Measurements from ENCODE around the gene PDE4B. TPM values are rescaled to one million over a fixed set of nuclear protein-coding genes. Genes with fewer than 3 reads are reported as not detected.
A peak's percentile ranks its signal among the peaks of the same experiment; 100 is the strongest.

PDE4B gene
- total RNA-seq, 1 donor from 2014 or later = 0.57 TPM

GRCh38 chr1:66294707-66295370, 502.1 kb downstream of the PDE4B start:
- H3K27me3 Mint-ChIP-seq (ENCODE audit: low read depth) = no peaks in the 10 kb centered on the region
- H3K9me3 Mint-ChIP-seq (ENCODE audit: low read depth) = no peaks in the 10 kb centered on the region
- TF ChIP-seq CTCF (IDR thresholded peaks at IDR 0.05) = no peak
- no peaks in the 10 kb centered on the region for H3K36me3 Mint-ChIP-seq (ENCODE audit: low read depth)
- peaks cover 7% of the 10 kb centered on the region for H3K4me1 Mint-ChIP-seq (ENCODE audit: low read depth)
- no peak overlapping the region for H3K4me3 Mint-ChIP-seq (ENCODE audit: unreplicated experiment)
- H3K27ac Mint-ChIP-seq (ENCODE audit: unreplicated experiment) = peak overlapping the region; percentile 37
- DNase-seq (ENCODE audit: low spot score) = no peak

GRCh38 chr1:66295803-66296202, 503.1 kb downstream of the PDE4B start:
- no peaks in the 10 kb centered on the region for H3K27me3 Mint-ChIP-seq (ENCODE audit: low read depth)
- H3K4me1 Mint-ChIP-seq (ENCODE audit: low read depth) = peaks cover 7% of the 10 kb centered on the region
- TF ChIP-seq CTCF (IDR thresholded peaks at IDR 0.05) = no peak
- H3K27ac Mint-ChIP-seq (ENCODE audit: unreplicated experiment) = no peak overlapping the region
- no peak overlapping the region for H3K4me3 Mint-ChIP-seq (ENCODE audit: unreplicated experiment)
- no peaks in the 10 kb centered on the region for H3K9me3 Mint-ChIP-seq (ENCODE audit: low read depth)
- H3K36me3 Mint-ChIP-seq (ENCODE audit: low read depth) = no peaks in the 10 kb centered on the region
- DNase-seq (ENCODE audit: low spot score) = no peak

- no peak overlapping the region for H3K27ac Mint-ChIP-seq (ENCODE audit: unreplicated experiment)
- no peaks in the 10 kb centered on the region for H3K9me3 Mint-ChIP-seq (ENCODE audit: low read depth)
- DNase-seq (ENCODE audit: low spot score) = no peak
- peaks cover 11% of the 10 kb centered on the region for H3K4me1 Mint-ChIP-seq (ENCODE audit: low read depth)
- no peaks in the 10 kb centered on the region for H3K27me3 Mint-ChIP-seq (ENCODE audit: low read depth)
- TF ChIP-seq CTCF (IDR thresholded peaks at IDR 0.05) = no peak
- no peaks in the 10 kb centered on the region for H3K36me3 Mint-ChIP-seq (ENCODE audit: low read depth)
- H3K4me3 Mint-ChIP-seq (ENCODE audit: unreplicated experiment) = no peak overlapping the region
Observed at GRCh38 chr1:66296370-66296769, 503.7 kb downstream of the PDE4B start.

- no peak for DNase-seq (ENCODE audit: low spot score)
- Mint-ChIP-seq H3K27ac (ENCODE audit: unreplicated experiment) (no peak overlapping the region), H3K4me1 (ENCODE audit: low read depth) (peaks cover 12% of the 10 kb centered on the region), H3K27me3 (ENCODE audit: low read depth) (no peaks in the 10 kb centered on the region), H3K4me3 (ENCODE audit: unreplicated experiment) (no peak overlapping the region), H3K36me3 (ENCODE audit: low read depth) (no peaks in the 10 kb centered on the region), H3K9me3 (ENCODE audit: low read depth) (no peaks in the 10 kb centered on the region)
- no peak for TF ChIP-seq CTCF (IDR thresholded peaks at IDR 0.05)
Observed at GRCh38 chr1:66296951-66297350, 504.3 kb downstream of the PDE4B start.

DNA sequence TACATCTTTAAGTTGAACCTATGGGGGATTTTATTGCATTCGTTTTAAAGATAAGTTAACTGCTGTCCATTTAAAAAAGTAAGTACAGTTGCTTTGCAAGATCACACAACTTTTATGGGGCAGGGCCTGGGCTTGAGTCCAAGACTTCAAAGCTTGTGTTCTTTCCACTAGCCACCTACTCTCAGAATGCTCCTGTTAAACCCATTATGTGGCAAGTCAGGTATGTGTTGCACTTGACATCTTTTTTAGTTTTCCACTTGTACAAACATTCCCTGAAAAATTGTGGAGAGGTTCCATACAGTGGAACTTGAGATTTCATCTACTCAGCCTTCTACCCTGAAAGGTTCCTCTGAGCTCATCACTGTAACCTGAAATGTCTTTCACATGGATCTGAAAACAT, 505.8 kb downstream of the PDE4B start:
- TF ChIP-seq CTCF (IDR thresholded peaks at IDR 0.05) = no peak
- no peak overlapping the region for H3K27ac Mint-ChIP-seq (ENCODE audit: unreplicated experiment)
- no peak for DNase-seq (ENCODE audit: low spot score)
- peaks cover 14% of the 10 kb centered on the region for H3K4me1 Mint-ChIP-seq (ENCODE audit: low read depth)
- H3K36me3 Mint-ChIP-seq (ENCODE audit: low read depth) = no peaks in the 10 kb centered on the region
- no peaks in the 10 kb centered on the region for H3K27me3 Mint-ChIP-seq (ENCODE audit: low read depth)
- H3K4me3 Mint-ChIP-seq (ENCODE audit: unreplicated experiment) = no peak overlapping the region
- H3K9me3 Mint-ChIP-seq (ENCODE audit: low read depth) = no peaks in the 10 kb centered on the region
